GM12878 (cell line): ENCODE measurements around the gene KLHDC10.

Experiments used
- CTCF ChIP-seq, 3 experiments: IDR thresholded peaks in 2 of 3; conservative IDR thresholded peaks in 1 of 3; 2 replicates each; pipeline ENCODE4 v1.5.1; 2011; ENCODE audit warnings: low read depth in 3 of 3, low read length in 3 of 3, mild to moderate bottlenecking in 3 of 3, control low read depth in 2 of 3, moderate library complexity in 2 of 3, inconsistent platforms in 1 of 3, mixed read lengths in 1 of 3; ENCODE audit not compliant: control insufficient read depth in 2 of 3, insufficient read depth in 1 of 3; ENCODE audit errors: extremely low read depth in 1 of 3
- DPF2 ChIP-seq: fragments of 450-650 bp; IDR thresholded peaks from 2 replicates; pipeline ENCODE4 v1.6.1; 2017; ENCODE audit warnings: mild to moderate bottlenecking
- NKRF ChIP-seq: fragments of 450-650 bp; conservative IDR thresholded peaks from 2 replicates; pipeline ENCODE4 v1.6.1; 2017; ENCODE audit warnings: mild to moderate bottlenecking, moderate library complexity
- PAX5 ChIP-seq: IDR thresholded peaks from 2 replicates; pipeline ENCODE4 v1.6.1; 2011; ENCODE audit warnings: low read depth, low read length, borderline replicate concordance
- PBX3 ChIP-seq: IDR thresholded peaks from 2 replicates; pipeline ENCODE4 v1.6.1; 2011; ENCODE audit warnings: mild to moderate bottlenecking, low read depth, low read length, moderate library complexity; ENCODE audit not compliant: insufficient replicate concordance
- RBBP5 ChIP-seq: fragments of 200-600 bp; sonication (generic); conservative IDR thresholded peaks from 2 replicates; pipeline ENCODE4 v1.6.1; 2016
- RELA ChIP-seq: fragments of 450-650 bp; IDR thresholded peaks from 2 replicates; pipeline ENCODE4 v1.8.0; 2014; ENCODE audit warnings: borderline replicate concordance; ENCODE audit not compliant: partially characterized antibody
- ZSCAN29 ChIP-seq: fragments of 450-650 bp; IDR thresholded peaks from 2 replicates; pipeline ENCODE4 v1.6.1; 2017; ENCODE audit warnings: mild to moderate bottlenecking, moderate library complexity

- TF ChIP-seq PAX5 (no peak), CTCF (IDR thresholded peaks at IDR 0.05 in 2 of 3, conservative IDR thresholded peaks at IDR 0.05 in 1 of 3; ENCODE audit: control insufficient read depth in 2 of 3, extremely low read depth in 1 of 3, insufficient read depth in 1 of 3, low read depth in 3 of 3, low read length in 3 of 3) (no peak), DPF2 (no peak), NKRF (no peak), ZSCAN29 (no peak), RELA (no peak), RBBP5 (no peak), PBX3 (no peak)
Observed at GRCh38 chr7:130141161-130141883, 71.0 kb downstream of the KLHDC10 start.
